Measurements from ENCODE around the gene TMEM9.

TMEM9 gene

GRCh38 chr1:201145132-201145531, 9.1 kb downstream of the TMEM9 start:
- DNase-seq (ENCODE audit: low read depth) = no peak

DNA sequence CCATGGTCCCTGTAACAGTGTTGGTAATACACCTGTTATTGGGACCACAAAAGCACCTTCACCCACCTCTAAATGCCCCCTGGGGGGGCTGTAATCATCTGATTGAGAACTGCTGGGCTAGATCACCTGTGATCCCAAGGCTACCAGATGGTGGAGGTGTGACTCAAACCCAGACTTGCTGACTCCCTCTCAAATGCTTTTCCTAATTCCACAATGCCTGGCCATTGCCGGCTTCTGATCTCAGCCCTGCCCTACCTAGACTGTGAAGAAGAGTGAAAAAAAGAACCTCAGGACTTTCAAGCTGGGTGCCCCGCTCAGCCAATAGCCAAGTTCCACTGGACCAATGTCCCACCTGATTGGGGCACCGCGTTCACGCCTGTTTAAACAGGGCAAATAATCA, 9.6 kb downstream of the TMEM9 start:
- DNase-seq (ENCODE audit: low read depth) = no peak

GRCh38 chr1:201143726-201144635, 10.3 kb downstream of the TMEM9 start:
- no peak for DNase-seq (ENCODE audit: low read depth)

- DNase-seq (ENCODE audit: low read depth) = no peak
Measured at GRCh38 chr1:201142849-201143725, 11.2 kb downstream of the TMEM9 start.

DNA sequence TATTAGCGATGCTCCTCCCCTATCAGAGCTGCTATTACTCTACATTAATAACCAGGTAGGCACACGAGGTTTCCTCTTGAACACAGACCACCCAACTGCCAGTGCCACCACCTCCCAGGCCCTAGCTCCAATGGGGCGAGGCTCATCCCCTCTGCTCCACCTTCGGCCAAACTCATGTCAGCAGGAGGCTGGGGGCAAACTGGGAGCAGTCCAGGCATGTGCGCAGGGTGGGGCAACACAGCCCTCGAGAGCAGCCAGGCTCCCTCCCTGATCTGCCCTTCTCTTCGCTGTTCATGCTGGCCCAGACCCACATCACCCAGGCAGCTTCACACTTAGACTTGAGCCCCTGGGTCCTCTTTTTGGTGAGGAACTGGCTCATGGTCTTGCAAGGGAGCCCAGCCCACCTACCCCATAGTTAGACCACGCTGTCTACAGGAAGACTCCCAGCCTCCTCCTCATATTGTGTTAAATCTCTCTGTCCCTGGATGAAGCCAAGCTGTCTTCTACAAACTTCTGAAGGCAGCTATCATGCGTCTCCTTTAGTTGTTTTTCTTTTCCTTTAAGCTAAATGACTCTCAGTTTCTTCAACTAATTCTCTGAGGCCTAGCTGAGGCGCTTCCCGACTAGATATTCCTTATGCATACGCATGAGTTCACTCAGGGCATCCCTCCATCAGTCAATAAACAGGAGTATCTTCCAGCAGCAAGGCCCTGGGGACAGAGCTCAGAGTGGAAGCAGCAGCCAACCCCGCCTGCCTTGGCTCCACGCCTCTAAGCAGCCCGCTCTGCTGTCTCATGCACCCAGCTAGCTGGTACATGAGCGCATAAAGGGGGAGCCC, 12.0 kb downstream of the TMEM9 start:
- no peak for DNase-seq (ENCODE audit: low read depth)

DNA sequence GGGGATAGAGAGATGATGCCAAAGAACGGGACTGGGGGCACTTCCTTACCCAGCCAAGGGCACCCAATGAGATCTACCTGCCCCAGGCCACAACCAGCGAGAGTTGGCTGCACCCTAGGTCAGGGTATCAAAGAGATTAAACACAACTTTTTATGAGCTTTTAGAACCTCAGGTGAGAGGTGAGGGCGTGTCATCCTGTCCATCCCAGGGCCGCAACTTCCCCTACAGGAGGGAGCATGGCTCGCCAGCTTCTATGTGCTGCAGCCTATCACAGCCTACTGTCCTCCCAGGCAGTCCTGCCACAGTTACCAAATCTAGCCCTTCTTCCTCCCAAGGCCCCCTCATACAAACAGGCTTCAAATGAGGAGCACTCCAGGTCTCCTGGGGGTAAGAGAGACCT, 12.9 kb downstream of the TMEM9 start:
- no peak for DNase-seq (ENCODE audit: low read depth)

DNA sequence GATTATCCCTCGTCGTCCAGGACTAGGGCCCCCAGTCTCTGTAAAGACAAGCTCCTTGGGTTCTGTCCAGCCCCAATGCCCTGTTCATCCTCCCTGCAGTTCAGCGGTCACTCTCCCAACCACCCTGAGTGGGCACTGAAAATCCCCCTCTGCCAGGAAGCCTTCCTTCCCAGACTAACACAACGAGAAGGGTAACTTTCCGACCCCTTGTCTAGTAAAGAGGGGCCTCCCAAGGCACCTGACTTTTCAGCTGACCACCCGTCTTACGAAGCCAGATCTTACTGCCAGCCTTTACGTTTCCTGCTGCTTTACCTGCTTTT, 13.4 kb downstream of the TMEM9 start:
- no peak for DNase-seq (ENCODE audit: low read depth)

DNA sequence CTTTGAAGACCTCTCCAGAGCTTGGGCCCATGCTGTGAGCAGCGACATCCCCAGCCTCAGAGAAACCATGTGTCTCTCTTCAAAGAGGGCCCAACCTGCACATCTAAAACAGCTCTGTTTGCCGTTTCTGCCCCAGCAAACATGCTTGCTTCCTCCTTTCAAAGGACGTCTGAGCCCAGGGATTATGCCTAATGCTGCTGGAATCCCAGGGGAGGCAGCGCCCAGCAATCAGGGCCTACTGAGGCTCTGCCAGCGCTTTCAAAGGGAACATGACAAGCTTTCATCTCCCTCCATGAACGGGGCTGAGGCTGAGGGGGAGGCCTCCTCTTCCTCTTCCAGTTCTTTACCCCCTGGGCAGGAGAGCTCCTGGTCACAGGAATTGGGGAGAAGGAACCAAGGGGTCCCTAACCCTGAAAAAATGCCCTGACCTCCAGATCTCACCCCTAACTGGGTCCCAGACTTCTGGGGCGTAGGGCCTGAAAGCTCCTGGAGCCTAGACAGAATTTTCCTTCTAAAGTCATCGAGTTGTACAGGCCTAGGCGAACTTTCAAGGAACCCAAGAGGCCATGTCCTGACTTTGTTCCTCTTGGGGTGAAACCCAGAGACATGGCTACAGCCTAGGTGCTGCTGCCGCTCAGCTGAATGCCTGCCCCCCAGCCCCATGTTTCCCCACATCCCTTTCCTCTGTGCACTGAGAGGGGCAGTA, 13.9 kb downstream of the TMEM9 start:
- DNase-seq (ENCODE audit: low read depth) = no peak

GRCh38 chr1:201139756-201140155, 14.5 kb downstream of the TMEM9 start:
- DNase-seq (ENCODE audit: low read depth) = no peak

DNA sequence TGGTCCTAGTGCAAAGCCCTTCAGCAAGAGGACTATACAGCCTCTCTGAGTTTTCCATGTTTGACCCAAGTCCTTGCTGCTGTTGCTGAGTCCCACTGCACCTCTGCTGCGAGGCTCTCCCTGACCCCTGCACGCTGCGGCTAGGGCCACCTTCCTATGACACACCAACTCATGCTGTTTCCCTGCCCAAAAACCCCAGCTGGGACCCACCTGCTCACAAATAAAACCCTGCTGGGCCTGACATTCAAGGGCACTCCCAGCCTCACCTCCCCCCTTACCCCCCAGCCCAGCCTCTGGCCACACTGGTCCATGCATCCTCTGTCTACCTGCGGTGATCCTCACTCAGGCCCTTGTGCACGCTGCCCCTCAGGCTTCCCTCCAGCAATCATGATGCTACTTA, 15.0 kb downstream of the TMEM9 start:
- DNase-seq (ENCODE audit: low read depth) = no peak

- peak; percentile 7 for DNase-seq (ENCODE audit: low read depth)
Measured at GRCh38 chr1:201138311-201138840, 15.9 kb downstream of the TMEM9 start.

DNA sequence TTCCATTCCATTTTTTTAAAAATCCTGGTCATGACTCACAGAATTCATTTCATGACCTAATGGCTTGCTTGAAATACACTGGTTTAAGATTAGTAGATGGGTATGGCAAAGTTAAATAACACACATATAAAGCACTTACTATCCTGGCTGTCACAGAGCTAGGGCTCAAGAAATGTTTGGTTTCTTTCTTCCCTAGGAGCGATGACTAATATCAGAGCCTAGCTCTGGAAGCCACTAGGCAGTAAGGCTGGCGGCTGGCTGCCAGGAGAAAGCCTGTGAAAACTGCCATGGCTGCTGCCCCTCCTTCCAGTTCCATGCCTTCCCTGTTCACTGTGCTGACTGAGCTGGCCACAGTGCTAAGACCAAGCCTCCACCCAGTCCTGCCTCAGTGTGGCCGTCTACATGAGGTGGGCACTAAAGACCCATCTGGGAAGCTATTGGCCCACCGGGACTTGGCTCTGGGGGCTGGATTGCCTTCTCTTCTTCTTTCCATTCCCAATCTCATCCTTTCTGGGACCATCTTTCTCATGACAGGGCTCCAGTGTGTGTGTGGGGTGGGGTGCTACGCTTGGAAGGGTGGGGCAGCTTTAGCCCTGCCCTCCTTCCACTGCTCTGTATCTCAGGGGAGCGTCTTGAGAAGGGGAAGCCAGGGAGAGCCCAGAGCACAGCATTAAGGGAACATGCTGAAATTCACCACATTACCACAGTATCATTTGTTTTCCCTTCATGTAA, 16.5 kb downstream of the TMEM9 start:
- peak; percentile 90 for DNase-seq (ENCODE audit: low read depth)

DNA sequence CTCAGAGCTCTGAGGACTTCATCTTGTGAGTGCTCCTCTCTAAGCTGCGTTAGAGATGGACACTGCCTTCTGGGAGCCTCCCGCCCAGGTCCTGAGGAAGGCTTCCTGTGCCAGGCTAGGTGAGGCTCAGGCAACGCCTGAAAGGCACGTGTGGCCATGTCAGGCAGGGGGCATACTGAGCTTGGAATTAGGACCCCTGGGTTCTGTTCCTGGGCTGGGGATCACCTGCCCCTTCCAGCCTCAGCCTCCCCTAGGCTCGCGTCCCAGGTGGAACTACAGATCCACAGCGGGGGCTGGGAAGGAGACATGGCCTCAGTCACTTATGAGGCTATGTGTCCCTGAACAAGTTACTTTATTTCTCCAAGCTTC, 17.3 kb downstream of the TMEM9 start:
- no peak for DNase-seq (ENCODE audit: low read depth)

DNA sequence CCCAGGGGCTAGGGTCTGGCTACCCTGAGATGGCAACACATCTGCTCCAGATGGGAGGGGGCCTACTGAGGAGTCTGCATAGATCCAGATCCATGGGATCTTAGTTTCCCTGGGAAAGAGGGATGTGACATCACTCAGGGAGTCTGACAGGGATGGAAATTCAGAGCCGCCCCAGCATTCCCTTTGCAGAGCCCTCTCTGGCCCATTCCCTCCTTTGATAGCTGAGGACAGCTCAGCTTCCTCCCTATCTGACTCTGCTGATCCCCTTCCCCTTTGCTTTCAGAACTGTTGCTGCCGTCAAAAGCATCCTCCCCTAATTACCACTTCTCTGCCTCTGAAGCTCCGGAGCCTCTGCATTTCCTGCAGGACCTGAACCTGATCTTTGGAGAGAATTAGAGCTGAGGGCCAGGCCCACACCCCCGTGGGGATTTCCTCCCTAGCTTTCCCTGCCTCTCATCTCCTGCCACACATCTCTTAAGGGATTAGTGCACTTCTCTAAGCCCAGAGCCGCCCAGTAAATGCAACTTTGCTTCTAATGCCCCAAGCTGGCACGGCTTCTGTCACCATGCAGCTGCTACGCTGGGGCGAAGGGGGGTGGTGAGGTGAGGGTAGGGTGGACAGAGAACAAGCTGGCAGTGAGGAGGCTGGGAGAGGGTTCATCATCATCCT, 17.8 kb downstream of the TMEM9 start:
- no peak for DNase-seq (ENCODE audit: low read depth)

DNA sequence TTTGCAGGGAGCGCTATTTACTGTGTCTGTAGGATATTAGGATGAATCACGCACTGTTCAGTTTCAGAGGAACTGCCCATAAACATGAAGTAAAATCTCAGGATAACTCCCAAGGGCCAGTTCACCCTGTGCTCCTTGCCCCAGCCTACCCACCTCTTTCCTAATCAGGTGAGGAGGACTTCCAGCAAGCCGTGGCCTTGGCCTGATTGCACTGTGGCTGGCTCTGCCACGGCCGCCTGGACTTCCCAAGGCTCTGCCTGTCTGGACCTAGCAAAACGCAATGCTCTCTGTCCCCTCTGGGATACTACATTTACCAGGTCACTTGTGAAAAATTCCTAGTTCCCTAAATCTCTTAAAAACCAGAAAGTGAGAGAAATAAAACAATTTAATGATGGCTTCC, 19.9 kb downstream of the TMEM9 start:
- DNase-seq (ENCODE audit: low read depth) = no peak

DNA sequence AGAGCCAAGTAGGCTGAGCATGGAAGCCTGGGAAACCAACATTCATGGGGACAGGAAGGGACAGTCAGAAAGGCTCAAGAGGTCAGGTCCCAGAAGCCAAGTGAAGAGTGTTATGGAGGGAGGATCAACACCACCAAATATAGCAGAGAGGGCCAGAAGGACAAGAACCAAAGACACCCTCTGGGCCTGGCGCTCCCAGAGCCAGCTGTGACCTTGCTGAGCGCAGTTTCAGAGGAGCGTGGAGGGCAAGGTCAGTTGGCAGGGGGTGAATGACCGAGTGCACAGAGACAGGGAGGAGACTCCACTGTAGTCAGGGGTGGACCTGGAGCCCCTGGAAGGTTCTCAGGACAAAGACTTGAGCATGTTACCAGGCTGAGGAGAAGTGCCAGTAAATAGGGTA, 22.9 kb downstream of the TMEM9 start:
- no peak for DNase-seq (ENCODE audit: low read depth)

DNA sequence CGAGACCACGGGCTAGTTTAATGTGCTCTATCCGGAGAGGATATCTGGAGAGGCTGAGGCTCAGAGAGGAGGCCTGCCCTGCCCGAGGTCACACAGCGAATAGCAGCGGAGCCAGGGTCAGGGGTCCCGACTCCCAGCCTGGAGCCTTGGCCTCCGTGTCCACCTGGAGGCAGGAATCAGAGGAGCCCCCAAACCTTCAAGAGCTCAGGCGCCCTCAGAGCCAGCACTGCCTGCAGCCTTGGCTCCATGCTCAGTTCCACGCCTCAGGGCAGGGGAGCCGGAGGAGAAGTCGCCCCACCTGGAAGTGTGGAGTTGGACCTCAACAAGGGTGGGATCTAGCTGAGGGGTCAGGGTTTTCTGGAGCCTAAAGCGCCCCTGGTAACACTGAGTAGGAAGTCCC, 25.3 kb downstream of the TMEM9 start:
- DNase-seq (ENCODE audit: low read depth) = no peak

GRCh38 chr1:201128476-201128875, 25.8 kb downstream of the TMEM9 start:
- DNase-seq (ENCODE audit: low read depth) = no peak

GRCh38 chr1:201127755-201128455, 26.4 kb downstream of the TMEM9 start:
- DNase-seq (ENCODE audit: low read depth) = peak; percentile 51

Measured in amniotic epithelial cell (primary cell).